ENCODE results near the gene ASPN. TPM values are rescaled to one million over a fixed set of nuclear protein-coding genes. Genes with fewer than 3 reads are reported as not detected.

Gene ASPN
- total and polyA plus RNA-seq, 3 donors from 2014 or later = 0.12 to 5.0 (median 0.39) TPM

GRCh38 chr9:92527832-92528521 lies 45.7 kb upstream of the ASPN start:
- H3K27ac ChIP-seq = no peak overlapping the region
- intact Hi-C loops (cut with DNase I; ENCODE audit: low total_unique reads) = no loop called here
- DNase-seq = no peak
- H3K36me3 ChIP-seq (ENCODE audit: low read depth, missing control alignments) = no peaks in the 10 kb centered on the region
- H3K4me3 ChIP-seq = no peak overlapping the region
- WGBS, 2 donors = 88 to 93% methylated on average over 4 of the region's 4 CpGs
- no peaks in the 10 kb centered on the region for H3K9me3 ChIP-seq
- H3K27me3 ChIP-seq = no peaks in the 10 kb centered on the region
- H3K4me1 ChIP-seq = peaks cover 13% of the 10 kb centered on the region
- TF ChIP-seq CTCF (IDR thresholded peaks at IDR 0.05) = no peak

GRCh38 chr9:92527291-92527828 lies 45.1 kb upstream of the ASPN start:
- 91 to 95% methylated on average over 2 of the region's 2 CpGs for WGBS, 2 donors
- Histone ChIP-seq H3K9me3 (no peaks in the 10 kb centered on the region), H3K4me1 (peaks cover 15% of the 10 kb centered on the region), H3K27ac (no peak overlapping the region), H3K36me3 (ENCODE audit: low read depth, missing control alignments) (no peaks in the 10 kb centered on the region), H3K4me3 (no peak overlapping the region), H3K27me3 (no peaks in the 10 kb centered on the region)
- no peak for TF ChIP-seq CTCF (IDR thresholded peaks at IDR 0.05)
- no peak for TF ChIP-seq POLR2A (IDR thresholded peaks at IDR 0.05)
- intact Hi-C loops (cut with DNase I; ENCODE audit: low total_unique reads) = no loop called here
- no peak for DNase-seq

GRCh38 chr9:92525306-92525705 lies 43.0 kb upstream of the ASPN start:
- Histone ChIP-seq H3K27me3 (no peaks in the 10 kb centered on the region), H3K9me3 (no peaks in the 10 kb centered on the region), H3K36me3 (ENCODE audit: low read depth, missing control alignments) (no peaks in the 10 kb centered on the region), H3K4me1 (peaks cover 16% of the 10 kb centered on the region), H3K4me3 (no peak overlapping the region), H3K27ac (no peak overlapping the region)
- TF ChIP-seq POLR2A (IDR thresholded peaks at IDR 0.05) (no peak), CTCF (IDR thresholded peaks at IDR 0.05) (no peak)
- intact Hi-C loops (cut with DNase I; ENCODE audit: low total_unique reads) = no loop called here
- no peak for DNase-seq
- 92 to 98% methylated on average over 5 of the region's 5 CpGs for WGBS, 2 donors

- intact Hi-C loops (cut with DNase I; ENCODE audit: low total_unique reads) = no loop called here
- Histone ChIP-seq H3K4me1 (peaks cover 16% of the 10 kb centered on the region), H3K27me3 (no peaks in the 10 kb centered on the region), H3K27ac (no peak overlapping the region), H3K4me3 (no peak overlapping the region), H3K36me3 (ENCODE audit: low read depth, missing control alignments) (no peaks in the 10 kb centered on the region), H3K9me3 (no peaks in the 10 kb centered on the region)
- TF ChIP-seq POLR2A (IDR thresholded peaks at IDR 0.05) (no peak), CTCF (IDR thresholded peaks at IDR 0.05) (no peak)
- DNase-seq = no peak
- WGBS, 2 donors = 88 to 100% methylated on average over 1 of the region's 1 CpG
Measured at GRCh38 chr9:92524881-92525280, 42.6 kb upstream of the ASPN start.

Data from testis (tissue), 3 donors.